WTC11 (cell line): ENCODE data around the gene LRRC58. TPM values are rescaled to one million over a fixed set of nuclear protein-coding genes. Genes with fewer than 3 reads are reported as not detected.

Experiments used
- ATAC-seq: fragments of 200-7000 bp; cut with Tn5 transposase; 2 replicates; pipeline ENCODE4 v1.10.0; 2021; ENCODE audit warnings: mild to moderate bottlenecking, moderate library complexity
- CTCF ChIA-PET: fragments of 300-600 bp; sonication (Branson Sonifier 250); formaldehyde crosslinking; loops from one replicate; lab custom pipeline; 2021; ENCODE audit warnings: antibody characterized with exemption; lab: Charles Lee
- POLR2A ChIA-PET: fragments of 350-600 bp; sonication (Branson Sonifier 250); formaldehyde crosslinking; loops from one replicate; lab custom pipeline; 2021; ENCODE audit warnings: antibody characterized with exemption; lab: Charles Lee
- DNase-seq: peaks from one replicate; pipeline ENCODE4 v3.0.0; 2021; ENCODE audit warnings: low spot score
- H3K27ac Mint-ChIP-seq: 2 replicates; pipeline ENCODE4 v1.8.0; 2021; ENCODE audit warnings: mixed read lengths
- H3K27me3 Mint-ChIP-seq: 2 replicates; pipeline ENCODE4 v1.8.0; 2021; ENCODE audit warnings: low read depth, mild to moderate bottlenecking, moderate library complexity, mixed read lengths
- H3K36me3 Mint-ChIP-seq: 2 replicates; pipeline ENCODE4 v1.8.0; 2021; ENCODE audit warnings: mixed read lengths
- H3K4me1 Mint-ChIP-seq: 2 replicates; pipeline ENCODE4 v1.8.0; 2022; ENCODE audit warnings: mixed read lengths
- H3K4me3 Mint-ChIP-seq: 2 replicates; pipeline ENCODE4 v1.8.0; 2021; ENCODE audit warnings: mild to moderate bottlenecking, moderate library complexity, mixed read lengths
- H3K9me3 Mint-ChIP-seq: 2 replicates; pipeline ENCODE4 v1.8.0; 2021; ENCODE audit warnings: mixed read lengths
- ATF2 ChIP-seq: sonication (generic); formaldehyde crosslinking; IDR thresholded peaks from 2 replicates; pipeline ENCODE4 v1.8.1; 2022; ENCODE audit warnings: low read depth, missing genetic modification reagents, borderline replicate concordance
- CREB1 ChIP-seq: sonication (generic); formaldehyde crosslinking; IDR thresholded peaks from 2 replicates; pipeline ENCODE4 v1.8.0; 2023; ENCODE audit warnings: mild to moderate bottlenecking, missing genetic modification reagents
- FOXJ3 ChIP-seq: sonication (generic); formaldehyde crosslinking; IDR thresholded peaks from 2 replicates; pipeline ENCODE4 v1.9.0; 2021; ENCODE audit warnings: missing genetic modification reagents, mild to moderate bottlenecking, borderline replicate concordance
- FOXP4 ChIP-seq: sonication (generic); formaldehyde crosslinking; IDR thresholded peaks from 2 replicates; pipeline ENCODE4 v1.8.0; 2022; ENCODE audit warnings: mild to moderate bottlenecking, missing genetic modification reagents
- GABPB1 ChIP-seq: sonication (generic); formaldehyde crosslinking; IDR thresholded peaks from 2 replicates; pipeline ENCODE4 v1.8.1; 2023; ENCODE audit warnings: mild to moderate bottlenecking, missing genetic modification reagents
- IRF2 ChIP-seq: sonication (generic); formaldehyde crosslinking; IDR thresholded peaks from 2 replicates; pipeline ENCODE4 v1.8.0; 2022; ENCODE audit warnings: low read depth, missing genetic modification reagents, borderline replicate concordance
- OVOL2 ChIP-seq: fragments of 250-450 bp; sonication (Bioruptor Pico); IDR thresholded peaks from 2 replicates; pipeline ENCODE4 v1.9.0; 2021; ENCODE audit warnings: mild to moderate bottlenecking, borderline replicate concordance
- PREB ChIP-seq: sonication (generic); formaldehyde crosslinking; IDR thresholded peaks from 2 replicates; pipeline ENCODE4 v1.8.1; 2022; ENCODE audit warnings: mild to moderate bottlenecking, missing genetic modification reagents, moderate library complexity, borderline replicate concordance
- PRRX2 ChIP-seq: fragments of 250-450 bp; sonication (Bioruptor Pico); IDR thresholded peaks from 2 replicates; pipeline ENCODE4 v1.8.0; 2021; ENCODE audit warnings: mild to moderate bottlenecking
- SMAD4 ChIP-seq: sonication (generic); formaldehyde crosslinking; IDR thresholded peaks from 2 replicates; pipeline ENCODE4 v1.8.0; 2022; ENCODE audit warnings: mild to moderate bottlenecking, missing genetic modification reagents
- TP53 ChIP-seq: sonication (generic); formaldehyde crosslinking; IDR thresholded peaks from 2 replicates; pipeline ENCODE4 v1.8.1; 2023; ENCODE audit warnings: mild to moderate bottlenecking, missing genetic modification reagents
- USF1 ChIP-seq: sonication (generic); formaldehyde crosslinking; IDR thresholded peaks from 2 replicates; pipeline ENCODE4 v1.8.0; 2022; ENCODE audit warnings: mild to moderate bottlenecking, missing genetic modification reagents
- ZNF232 ChIP-seq: sonication (generic); formaldehyde crosslinking; IDR thresholded peaks from 2 replicates; pipeline ENCODE4 v1.8.0; 2022; ENCODE audit warnings: mild to moderate bottlenecking, missing genetic modification reagents
- ZNF671 ChIP-seq: fragments of 250-450 bp; sonication (Bioruptor Pico); IDR thresholded peaks from 2 replicates; pipeline ENCODE4 v1.8.0; 2021; ENCODE audit warnings: mild to moderate bottlenecking
- total RNA-seq: library from RNA; stranded (reverse); gene quantifications from 3 replicates; pipeline ENCODE4 v1.2.3, GENCODE V29; 2021
- TF ChIP-seq, protein P1 (sequence below): fragments of 250-450 bp; sonication (Bioruptor Pico); conservative IDR thresholded peaks from 2 replicates; pipeline ENCODE4 v1.9.0; 2021; ENCODE audit warnings: mild to moderate bottlenecking
- TF ChIP-seq, protein P2 (sequence below): sonication (generic); formaldehyde crosslinking; IDR thresholded peaks from 2 replicates; pipeline ENCODE4 v1.8.1; 2022; ENCODE audit warnings: missing genetic modification reagents, borderline replicate concordance

Gene LRRC58
- total RNA-seq, 1 experiment from 2014 or later: 15.1 TPM

GRCh38 chr3:120306519-120307455, 42.4 kb downstream of the LRRC58 start:
- H3K4me3 Mint-ChIP-seq: no peak overlapping the region
- no peaks in the 10 kb centered on the region for H3K27me3 Mint-ChIP-seq
- H3K27ac Mint-ChIP-seq: no peak overlapping the region
- H3K4me1 Mint-ChIP-seq: no peaks in the 10 kb centered on the region
- CTCF ChIA-PET: interaction anchor here (1.3 kb wide), 1 partner anchor 266 kb away, joined by 3 read pairs; no protein-coding TSS in a partner anchor
- TF ChIP-seq ATF2: no peak
- TF ChIP-seq IRF2 (CRISPR knock-in tag): no peak
- TF ChIP-seq GABPB1 (CRISPR knock-in tag): no peak
- no peak for TF ChIP-seq ZNF232
- no peak for TF ChIP-seq SMAD4 (CRISPR knock-in tag)
- no peak for TF ChIP-seq FOXJ3 (CRISPR knock-in tag)
- no peak for TF ChIP-seq CREB1 (CRISPR knock-in tag)
- TF ChIP-seq, protein P1, sequence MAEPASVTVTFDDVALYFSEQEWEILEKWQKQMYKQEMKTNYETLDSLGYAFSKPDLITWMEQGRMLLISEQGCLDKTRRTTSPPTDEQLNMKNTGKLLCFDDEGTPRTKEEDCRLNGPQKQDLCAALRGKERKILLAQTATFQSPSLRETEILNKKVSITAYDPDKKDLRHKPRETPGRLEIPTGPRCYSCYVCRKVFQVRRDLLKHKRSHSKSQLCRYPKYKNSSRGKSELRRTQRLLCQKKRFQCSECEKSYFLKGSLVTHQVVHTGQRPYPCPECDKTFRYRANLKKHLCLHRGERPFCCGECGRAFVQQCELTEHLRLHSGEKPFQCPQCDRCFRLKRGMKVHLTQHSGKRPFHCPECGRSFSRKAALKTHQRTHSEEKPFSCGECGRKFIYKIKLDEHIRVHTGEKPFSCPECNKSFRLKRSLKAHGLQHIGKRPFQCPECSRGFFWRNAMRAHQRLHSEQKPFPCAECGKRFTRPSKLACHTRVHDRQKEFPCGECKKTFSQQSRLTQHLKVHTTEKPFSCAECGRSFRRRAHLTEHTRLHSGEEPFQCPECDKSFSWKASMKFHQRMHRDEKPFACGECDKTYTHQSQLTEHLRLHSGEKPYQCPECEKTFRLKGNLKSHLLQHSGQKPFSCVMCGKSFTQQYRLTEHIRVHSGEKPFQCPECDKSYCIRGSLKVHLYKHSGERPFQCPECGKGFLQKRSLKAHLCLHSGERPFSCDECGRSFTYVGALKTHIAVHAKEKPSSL (CRISPR knock-in tag): no peak
- TF ChIP-seq, protein P2, sequence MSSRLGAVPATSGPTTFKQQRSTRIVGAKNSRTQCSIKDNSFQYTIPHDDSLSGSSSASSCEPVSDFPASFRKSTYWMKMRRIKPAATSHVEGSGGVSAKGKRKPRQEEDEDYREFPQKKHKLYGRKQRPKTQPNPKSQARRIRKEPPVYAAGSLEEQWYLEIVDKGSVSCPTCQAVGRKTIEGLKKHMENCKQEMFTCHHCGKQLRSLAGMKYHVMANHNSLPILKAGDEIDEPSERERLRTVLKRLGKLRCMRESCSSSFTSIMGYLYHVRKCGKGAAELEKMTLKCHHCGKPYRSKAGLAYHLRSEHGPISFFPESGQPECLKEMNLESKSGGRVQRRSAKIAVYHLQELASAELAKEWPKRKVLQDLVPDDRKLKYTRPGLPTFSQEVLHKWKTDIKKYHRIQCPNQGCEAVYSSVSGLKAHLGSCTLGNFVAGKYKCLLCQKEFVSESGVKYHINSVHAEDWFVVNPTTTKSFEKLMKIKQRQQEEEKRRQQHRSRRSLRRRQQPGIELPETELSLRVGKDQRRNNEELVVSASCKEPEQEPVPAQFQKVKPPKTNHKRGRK (CRISPR knock-in tag): no peak
- no peak for TF ChIP-seq ZNF671 (CRISPR knock-in tag)
- no peak for TF ChIP-seq USF1 (CRISPR knock-in tag)
- TF ChIP-seq PRRX2: no peak
- TF ChIP-seq TP53 (CRISPR knock-in tag): no peak
- no peak for TF ChIP-seq PREB (CRISPR knock-in tag)
- TF ChIP-seq OVOL2 (CRISPR knock-in tag): no peak
- no peak for TF ChIP-seq FOXP4 (CRISPR knock-in tag)
- DNase-seq (no peak), ATAC-seq (no peak)
- no peaks in the 10 kb centered on the region for H3K36me3 Mint-ChIP-seq
- peaks cover 8% of the 10 kb centered on the region for H3K9me3 Mint-ChIP-seq
- POLR2A ChIA-PET: no interaction called here
